ENCODE measurements around the gene CXCL9.

GRCh38 chr4:76024065-76024464 is 16.8 kb upstream of the CXCL9 start:
- TF ChIP-seq CTCF (IDR thresholded peaks at IDR 0.05 in 8 of 11, conservative IDR thresholded peaks at IDR 0.05 in 3 of 11), result no peak
- no peak for TF ChIP-seq POLR2A (IDR thresholded peaks at IDR 0.05)
- TF ChIP-seq POLR2AphosphoS5 (IDR thresholded peaks at IDR 0.05), result no peak
